ENCODE measurements around the gene DNAJC10. TPM values are rescaled to one million over a fixed set of nuclear protein-coding genes. Genes with fewer than 3 reads are reported as not detected.

DNAJC10 gene
- total RNA-seq, 2 experiments from 2014 or later = 117 to 227 TPM

GRCh38 chr2:182810087-182810486 is 94.0 kb downstream of the DNAJC10 start:
- no peaks in the 10 kb centered on the region for H3K36me3 ChIP-seq (ENCODE audit: insufficient read depth, low read length)
- no peak overlapping the region for H3K4me2 ChIP-seq (ENCODE audit: low read length)
- no peak overlapping the region for H3K27ac ChIP-seq (ENCODE audit: low read depth, low read length, poor library complexity, severe bottlenecking)
- H3K4me3 ChIP-seq (ENCODE audit: low read depth, low read length, poor library complexity, severe bottlenecking) = no peak overlapping the region
- no peaks in the 10 kb centered on the region for H4K20me1 ChIP-seq (ENCODE audit: insufficient read depth, low read length)
- intact Hi-C loops (cut with micrococcal nuclease; ENCODE audit: unreplicated experiment) = no loop called here
- H3K79me2 ChIP-seq (ENCODE audit: insufficient read depth, low read depth, low read length) = no peaks in the 10 kb centered on the region
- TF ChIP-seq CTCF (conservative IDR thresholded peaks at IDR 0.05; ENCODE audit: low read length) (no peak), EZH2phosphoT487 (IDR thresholded peaks at IDR 0.05; ENCODE audit: borderline replicate concordance, low read depth, low read length) (no peak)
- no peak for DNase-seq (ENCODE audit: low spot score)
- CTCF ChIA-PET (ENCODE audit: unreplicated experiment) = no interaction called here
- H2AFZ ChIP-seq (ENCODE audit: low read length) = no peak overlapping the region
- no peaks in the 10 kb centered on the region for H3K9me2 ChIP-seq (ENCODE audit: insufficient read depth, low read length)
- BruUV-seq (replicated peaks) = no TSS peak
- H3K9me3 ChIP-seq (ENCODE audit: low read length) = no peaks in the 10 kb centered on the region
- no peaks in the 10 kb centered on the region for H3K4me1 ChIP-seq (ENCODE audit: insufficient read depth, low read length, poor library complexity, severe bottlenecking)
- POLR2A ChIA-PET = interaction anchor here (0.6 to 0.9 kb wide), 4 partner anchors 8 to 182 kb away, joined by 3 to 4 read pairs (median 4); no protein-coding TSS in a partner anchor

- CTCF ChIA-PET (ENCODE audit: unreplicated experiment) = no interaction called here
- intact Hi-C loops (cut with micrococcal nuclease; ENCODE audit: unreplicated experiment) = no loop called here
- no peak overlapping the region for H2AFZ ChIP-seq (ENCODE audit: low read length)
These were observed 98.3 kb downstream of the DNAJC10 start for GRCh38 chr2:182814380-182814779.

More at GRCh38 chr2:182814380-182814779, 98.3 kb downstream of the DNAJC10 start:
- no peaks in the 10 kb centered on the region for H3K9me3 ChIP-seq (ENCODE audit: low read length)
- no peaks in the 10 kb centered on the region for H3K79me2 ChIP-seq (ENCODE audit: insufficient read depth, low read depth, low read length)
- no peaks in the 10 kb centered on the region for H3K36me3 ChIP-seq (ENCODE audit: insufficient read depth, low read length)
- H3K4me2 ChIP-seq (ENCODE audit: low read length) = no peak overlapping the region
- DNase-seq (ENCODE audit: low spot score) = no peak
- no peak overlapping the region for H3K4me3 ChIP-seq (ENCODE audit: low read depth, low read length, poor library complexity, severe bottlenecking)
- no peaks in the 10 kb centered on the region for H4K20me1 ChIP-seq (ENCODE audit: insufficient read depth, low read length)
- POLR2A ChIA-PET = no interaction called here
- BruUV-seq (replicated peaks) = no TSS peak
- H3K27ac ChIP-seq (ENCODE audit: low read depth, low read length, poor library complexity, severe bottlenecking) = no peak overlapping the region
- H3K4me1 ChIP-seq (ENCODE audit: insufficient read depth, low read length, poor library complexity, severe bottlenecking) = no peaks in the 10 kb centered on the region
- H3K9me2 ChIP-seq (ENCODE audit: insufficient read depth, low read length) = no peaks in the 10 kb centered on the region
- TF ChIP-seq EZH2phosphoT487 (IDR thresholded peaks at IDR 0.05; ENCODE audit: borderline replicate concordance, low read depth, low read length) (no peak), CTCF (conservative IDR thresholded peaks at IDR 0.05; ENCODE audit: low read length) (no peak)
